Measurements from ENCODE around the gene NRF1. TPM values are rescaled to one million over a fixed set of nuclear protein-coding genes. Genes with fewer than 3 reads are reported as not detected.
A peak's percentile ranks its signal among the peaks of the same experiment; 100 is the strongest.
"Not testable (repeated sequence)": the region's sequence is repeated elsewhere in the genome, so short reads cannot be mapped to it uniquely, and the experiment has no call there.

The NRF1 gene
- total RNA-seq, 2 experiments from 2014 or later, result 20.5 to 28.9 TPM

GRCh38 chr7:129649128-129649690 lies 37.7 kb downstream of the NRF1 start:
- Mint-ChIP-seq H3K27ac (peak overlapping the region; percentile 51), H3K36me3 (ENCODE audit: low read depth) (peaks cover 15% of the 10 kb centered on the region), H3K9me3 (ENCODE audit: low read depth) (no peaks in the 10 kb centered on the region), H3K4me1 (peaks cover 41% of the 10 kb centered on the region), H3K27me3 (no peaks in the 10 kb centered on the region), H3K4me3 (no peak overlapping the region)
- DNase-seq, result peak; percentile 20
- ChIA-PET POLR2A (no interaction called here), CTCF (interaction anchor here (0.6 to 3.3 kb wide), 5 partner anchors 9 to 281 kb away, joined by 3 to 12 read pairs (median 5); no protein-coding TSS in a partner anchor)
- ATAC-seq, result no peak
- intact Hi-C loops (cut with DNase I, micrococcal nuclease), result no loop called here

- CTCF ChIA-PET, result interaction anchor here (1.5 kb wide), 1 partner anchor 175 kb away, joined by 4 read pairs; no protein-coding TSS in a partner anchor
- DNase-seq, result no peak
- POLR2A ChIA-PET, result interaction anchor here (0.6 kb wide), 1 partner anchor 215 kb away, joined by 3 read pairs; no protein-coding TSS in a partner anchor
- Mint-ChIP-seq H3K9me3 (ENCODE audit: low read depth) (no peaks in the 10 kb centered on the region), H3K36me3 (ENCODE audit: low read depth) (peaks cover 17% of the 10 kb centered on the region), H3K27me3 (no peaks in the 10 kb centered on the region), H3K4me1 (peaks cover 49% of the 10 kb centered on the region), H3K4me3 (no peak overlapping the region), H3K27ac (peak overlapping the region; percentile 79)
- ATAC-seq, result peak; percentile 68
- intact Hi-C loops (cut with DNase I, micrococcal nuclease), result loop anchor here in 1 of 2 experiments (5.0 kb wide), 1 partner anchor 362 kb away; no protein-coding TSS in a partner anchor
Measured at GRCh38 chr7:129650056-129650758, 38.7 kb downstream of the NRF1 start.

- Mint-ChIP-seq H3K36me3 (ENCODE audit: low read depth) (peaks cover 22% of the 10 kb centered on the region), H3K4me1 (peaks cover 51% of the 10 kb centered on the region)
- peak; percentile 46 for DNase-seq
Measured at GRCh38 chr7:129652914-129653313, 41.4 kb downstream of the NRF1 start.

GRCh38 chr7:129655811-129656210 lies 44.3 kb downstream of the NRF1 start:
- no peaks in the 10 kb centered on the region for H3K27me3 Mint-ChIP-seq
- no peak overlapping the region for H3K4me3 Mint-ChIP-seq
- ChIA-PET CTCF (interaction anchor here (0.7 to 1.1 kb wide), 3 partner anchors 18 to 284 kb away, joined by 3 to 4 read pairs (median 3); no protein-coding TSS in a partner anchor), POLR2A (no interaction called here)
- H3K27ac Mint-ChIP-seq, result no peak overlapping the region
- H3K9me3 Mint-ChIP-seq (ENCODE audit: low read depth), result peaks cover 5% of the 10 kb centered on the region
- H3K4me1 Mint-ChIP-seq, result peaks cover 29% of the 10 kb centered on the region
- intact Hi-C loops (cut with DNase I, micrococcal nuclease), result no loop called here
- no peak for DNase-seq
- peaks cover 43% of the 10 kb centered on the region for H3K36me3 Mint-ChIP-seq (ENCODE audit: low read depth)
- no peak for ATAC-seq

More at GRCh38 chr7:129652914-129653313, 41.4 kb downstream of the NRF1 start:
- POLR2A ChIA-PET, result no interaction called here
- intact Hi-C loops (cut with DNase I, micrococcal nuclease), result loop anchor here in 1 of 2 experiments (5.0 kb wide), 1 partner anchor 359 kb away; no protein-coding TSS in a partner anchor
- Mint-ChIP-seq H3K27ac (no peak overlapping the region), H3K27me3 (no peaks in the 10 kb centered on the region), H3K9me3 (ENCODE audit: low read depth) (no peaks in the 10 kb centered on the region), H3K4me3 (no peak overlapping the region)
- CTCF ChIA-PET, result no interaction called here
- ATAC-seq, result peak; percentile 73

- H3K27me3 Mint-ChIP-seq, result no peaks in the 10 kb centered on the region
- H3K4me3 Mint-ChIP-seq, result no peak overlapping the region
- intact Hi-C loops (cut with DNase I, micrococcal nuclease), result no loop called here
- peaks cover 54% of the 10 kb centered on the region for H3K36me3 Mint-ChIP-seq (ENCODE audit: low read depth)
- POLR2A ChIA-PET, result interaction anchor here (0.6 to 0.7 kb wide), 2 partner anchors 42 to 44 kb away, joined by 3 to 4 read pairs; no protein-coding TSS in a partner anchor
- H3K27ac Mint-ChIP-seq, result no peak overlapping the region
- ATAC-seq (peak; percentile 48), DNase-seq (peak; percentile 29)
- peaks cover 28% of the 10 kb centered on the region for H3K4me1 Mint-ChIP-seq
- CTCF ChIA-PET, result no interaction called here
- peaks cover 14% of the 10 kb centered on the region for H3K9me3 Mint-ChIP-seq (ENCODE audit: low read depth)
Measured at GRCh38 chr7:129657363-129657762, 45.8 kb downstream of the NRF1 start.

GRCh38 chr7:129659907-129660306 lies 48.4 kb downstream of the NRF1 start:
- CTCF ChIA-PET, result interaction anchor here (0.6 to 1.3 kb wide), 3 partner anchors 14 to 292 kb away, joined by 3 to 4 read pairs (median 4); no protein-coding TSS in a partner anchor
- H3K4me1 Mint-ChIP-seq, result peaks cover 13% of the 10 kb centered on the region

GRCh38 chr7:129661645-129662182 lies 50.2 kb downstream of the NRF1 start:
- CTCF ChIA-PET, result interaction anchor here (0.7 to 0.8 kb wide), 2 partner anchors 169 to 367 kb away, joined by 3 to 4 read pairs; no protein-coding TSS in a partner anchor

More at GRCh38 chr7:129659907-129660306, 48.4 kb downstream of the NRF1 start:
- peaks cover 55% of the 10 kb centered on the region for H3K36me3 Mint-ChIP-seq (ENCODE audit: low read depth)
- ATAC-seq; intact Hi-C loops (cut with DNase I, micrococcal nuclease); POLR2A ChIA-PET; H3K27ac Mint-ChIP-seq; H3K4me3 Mint-ChIP-seq; DNase-seq; H3K27me3 Mint-ChIP-seq: not testable (repeated sequence)
- peaks cover 16% of the 10 kb centered on the region for H3K9me3 Mint-ChIP-seq (ENCODE audit: low read depth)

GRCh38 chr7:129663240-129663639 lies 51.7 kb downstream of the NRF1 start:
- H3K4me3 Mint-ChIP-seq; POLR2A ChIA-PET; DNase-seq; H3K27ac Mint-ChIP-seq; H3K27me3 Mint-ChIP-seq; ATAC-seq; intact Hi-C loops (cut with DNase I, micrococcal nuclease): not testable (repeated sequence)
- H3K4me1 Mint-ChIP-seq, result peaks cover 10% of the 10 kb centered on the region
- peaks cover 16% of the 10 kb centered on the region for H3K9me3 Mint-ChIP-seq (ENCODE audit: low read depth)
- peaks cover 46% of the 10 kb centered on the region for H3K36me3 Mint-ChIP-seq (ENCODE audit: low read depth)
- CTCF ChIA-PET, result interaction anchor here (0.6 kb wide), 1 partner anchor 114 kb away, joined by 3 read pairs; no protein-coding TSS in a partner anchor

More at GRCh38 chr7:129661645-129662182, 50.2 kb downstream of the NRF1 start:
- Mint-ChIP-seq H3K9me3 (ENCODE audit: low read depth) (peaks cover 16% of the 10 kb centered on the region), H3K27me3 (no peaks in the 10 kb centered on the region), H3K27ac (no peak overlapping the region), H3K4me3 (no peak overlapping the region), H3K4me1 (peaks cover 12% of the 10 kb centered on the region), H3K36me3 (ENCODE audit: low read depth) (peaks cover 56% of the 10 kb centered on the region)
- intact Hi-C loops (cut with DNase I, micrococcal nuclease), result no loop called here
- POLR2A ChIA-PET, result no interaction called here
- DNase-seq (no peak), ATAC-seq (no peak)

- Mint-ChIP-seq H3K36me3 (ENCODE audit: low read depth) (peaks cover 39% of the 10 kb centered on the region), H3K9me3 (ENCODE audit: low read depth) (peaks cover 16% of the 10 kb centered on the region), H3K27me3 (no peaks in the 10 kb centered on the region), H3K4me1 (peaks cover 10% of the 10 kb centered on the region), H3K27ac (peak overlapping the region; percentile 25), H3K4me3 (no peak overlapping the region)
- POLR2A ChIA-PET, result no interaction called here
- intact Hi-C loops (cut with DNase I, micrococcal nuclease), result loop anchor here (1.0 to 2.0 kb wide), 4 partner anchors 161 to 347 kb away; no protein-coding TSS in a partner anchor
- DNase-seq (no peak), ATAC-seq (no peak)
- CTCF ChIA-PET, result interaction anchor here (0.7 to 2.1 kb wide), 4 partner anchors 28 to 347 kb away, joined by 3 to 7 read pairs (median 4); no protein-coding TSS in a partner anchor
Measured at GRCh38 chr7:129664029-129665012, 52.8 kb downstream of the NRF1 start.

- POLR2A ChIA-PET, result no interaction called here
- no peak for DNase-seq
- H3K4me1 Mint-ChIP-seq, result peaks cover 10% of the 10 kb centered on the region
- intact Hi-C loops (cut with DNase I, micrococcal nuclease), result loop anchor here in 1 of 2 experiments (2.0 kb wide), 1 partner anchor 164 kb away; no protein-coding TSS in a partner anchor
- peaks cover 10% of the 10 kb centered on the region for H3K9me3 Mint-ChIP-seq (ENCODE audit: low read depth)
- no peaks in the 10 kb centered on the region for H3K27me3 Mint-ChIP-seq
- peaks cover 32% of the 10 kb centered on the region for H3K36me3 Mint-ChIP-seq (ENCODE audit: low read depth)
- no peak for ATAC-seq
- H3K4me3 Mint-ChIP-seq, result no peak overlapping the region
- peak overlapping the region; percentile 25 for H3K27ac Mint-ChIP-seq
- CTCF ChIA-PET, result interaction anchor here (1.7 to 2.1 kb wide), 2 partner anchors 28 to 346 kb away, joined by 6 to 7 read pairs; no protein-coding TSS in a partner anchor
Measured at GRCh38 chr7:129665013-129665401, 53.5 kb downstream of the NRF1 start.
